ENCODE results near the gene MAPK12. TPM values are rescaled to one million over a fixed set of nuclear protein-coding genes. Genes with fewer than 3 reads are reported as not detected.

The MAPK12 gene
- total and polyA plus RNA-seq, 2 experiments from 2014 or later: 12.5 to 33.8 TPM

- H3K9me2 ChIP-seq (replicated peaks; ENCODE audit: insufficient read depth): no peaks in the 10 kb centered on the region
- no peaks in the 10 kb centered on the region for H3K36me3 ChIP-seq (replicated peaks; ENCODE audit: insufficient read depth, low read depth)
- 98% methylated on average over 16 of the region's 16 CpGs for WGBS (ENCODE audit: low lambda C conversion rate, missing lambda C conversion rate)
- H3K4me1 ChIP-seq (ENCODE audit: insufficient read depth): no peaks in the 10 kb centered on the region
- H3K27me3 ChIP-seq: no peaks in the 10 kb centered on the region
- no peaks in the 10 kb centered on the region for H3K9me3 ChIP-seq (ENCODE audit: low read depth)
- H3K4me3 ChIP-seq: no peak overlapping the region
- H3K79me2 ChIP-seq: no peaks in the 10 kb centered on the region
- H3K27ac ChIP-seq: no peak overlapping the region
- no peak overlapping the region for H3K4me2 ChIP-seq
- no peak overlapping the region for H2AFZ ChIP-seq
- no peak for DNase-seq (ENCODE audit: low spot score)
- no peaks in the 10 kb centered on the region for H4K20me1 ChIP-seq (ENCODE audit: insufficient read depth, poor library complexity, severe bottlenecking)
- TF ChIP-seq, protein P1, sequence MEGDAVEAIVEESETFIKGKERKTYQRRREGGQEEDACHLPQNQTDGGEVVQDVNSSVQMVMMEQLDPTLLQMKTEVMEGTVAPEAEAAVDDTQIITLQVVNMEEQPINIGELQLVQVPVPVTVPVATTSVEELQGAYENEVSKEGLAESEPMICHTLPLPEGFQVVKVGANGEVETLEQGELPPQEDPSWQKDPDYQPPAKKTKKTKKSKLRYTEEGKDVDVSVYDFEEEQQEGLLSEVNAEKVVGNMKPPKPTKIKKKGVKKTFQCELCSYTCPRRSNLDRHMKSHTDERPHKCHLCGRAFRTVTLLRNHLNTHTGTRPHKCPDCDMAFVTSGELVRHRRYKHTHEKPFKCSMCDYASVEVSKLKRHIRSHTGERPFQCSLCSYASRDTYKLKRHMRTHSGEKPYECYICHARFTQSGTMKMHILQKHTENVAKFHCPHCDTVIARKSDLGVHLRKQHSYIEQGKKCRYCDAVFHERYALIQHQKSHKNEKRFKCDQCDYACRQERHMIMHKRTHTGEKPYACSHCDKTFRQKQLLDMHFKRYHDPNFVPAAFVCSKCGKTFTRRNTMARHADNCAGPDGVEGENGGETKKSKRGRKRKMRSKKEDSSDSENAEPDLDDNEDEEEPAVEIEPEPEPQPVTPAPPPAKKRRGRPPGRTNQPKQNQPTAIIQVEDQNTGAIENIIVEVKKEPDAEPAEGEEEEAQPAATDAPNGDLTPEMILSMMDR (IDR thresholded peaks at IDR 0.05; ENCODE audit: poor library complexity): no peak
- TF ChIP-seq EZH2 (IDR thresholded peaks at IDR 0.05; ENCODE audit: borderline replicate concordance) (no peak), EZH2phosphoT487 (IDR thresholded peaks at IDR 0.05; ENCODE audit: low read depth, severe bottlenecking, unreplicated experiment) (no peak)
Measured at GRCh38 chr22:50229370-50229769, 32.1 kb downstream of the MAPK12 start.

DNA sequence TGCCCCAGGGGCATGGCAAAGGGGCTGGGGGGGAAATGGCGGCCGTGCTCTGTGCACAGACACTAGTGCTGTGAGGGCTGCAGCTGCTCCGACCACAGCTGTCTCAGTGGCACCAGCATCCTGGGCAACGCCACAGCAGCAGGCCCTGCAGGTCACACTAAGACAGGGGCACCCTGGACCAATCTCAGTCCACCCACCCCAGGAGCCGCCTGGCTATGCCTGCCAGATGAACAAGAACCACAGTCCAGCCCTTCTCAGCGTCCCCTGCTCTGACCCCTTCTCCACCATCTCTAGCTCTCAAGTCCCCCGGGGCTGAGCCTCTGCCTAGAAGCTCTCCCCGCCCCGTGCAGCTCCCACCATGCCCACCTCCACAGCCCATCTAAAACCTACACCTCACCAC lies 33.1 kb downstream of the MAPK12 start:
- H3K4me3 ChIP-seq: no peak overlapping the region
- TF ChIP-seq EZH2 (IDR thresholded peaks at IDR 0.05; ENCODE audit: borderline replicate concordance) (no peak), EZH2phosphoT487 (IDR thresholded peaks at IDR 0.05; ENCODE audit: low read depth, severe bottlenecking, unreplicated experiment) (no peak)
- WGBS (ENCODE audit: low lambda C conversion rate, missing lambda C conversion rate): 99% methylated on average over 8 of the region's 9 CpGs

DNA sequence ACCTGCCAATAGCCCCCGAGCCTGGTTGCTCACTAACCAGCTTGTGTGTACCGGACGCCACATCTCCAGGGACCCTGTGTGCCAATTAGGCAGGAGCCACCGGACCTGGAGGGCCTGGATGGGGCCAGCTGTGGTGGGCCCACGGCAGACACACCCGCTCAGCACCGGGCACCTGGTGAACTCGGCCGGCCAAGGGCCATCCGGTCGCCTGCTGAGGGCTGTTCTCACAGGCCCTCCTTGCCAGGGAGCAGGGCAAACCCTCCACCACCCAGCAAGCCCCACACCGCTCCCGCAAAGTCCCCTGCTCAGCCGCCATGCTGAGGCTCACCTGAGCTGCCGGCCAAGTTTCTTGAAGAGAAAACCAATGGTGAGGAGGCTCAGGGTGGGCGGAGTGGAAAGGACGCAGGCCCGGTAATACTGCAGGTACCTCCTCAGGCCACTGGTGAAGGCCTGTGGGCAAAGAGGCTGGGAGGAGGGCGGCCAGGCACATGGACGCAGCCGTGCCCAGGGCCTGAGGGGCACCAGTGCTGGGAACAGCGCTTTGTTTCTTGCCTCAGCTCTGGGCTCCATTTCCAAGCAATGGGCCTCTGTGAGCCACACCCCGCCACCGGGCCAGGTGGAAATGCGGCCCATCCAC lies 33.8 kb downstream of the MAPK12 start:
- H3K9me3 ChIP-seq (ENCODE audit: low read depth): no peaks in the 10 kb centered on the region
- no peak overlapping the region for H3K27ac ChIP-seq
- no peaks in the 10 kb centered on the region for H4K20me1 ChIP-seq (ENCODE audit: insufficient read depth, poor library complexity, severe bottlenecking)
- H2AFZ ChIP-seq: no peak overlapping the region
- no peaks in the 10 kb centered on the region for H3K36me3 ChIP-seq (replicated peaks; ENCODE audit: insufficient read depth, low read depth)
- H3K4me3 ChIP-seq: no peak overlapping the region
- DNase-seq (ENCODE audit: low spot score): no peak
- no peaks in the 10 kb centered on the region for H3K9me2 ChIP-seq (replicated peaks; ENCODE audit: insufficient read depth)
- H3K79me2 ChIP-seq: no peaks in the 10 kb centered on the region
- no peaks in the 10 kb centered on the region for H3K4me1 ChIP-seq (ENCODE audit: insufficient read depth)
- H3K4me2 ChIP-seq: no peak overlapping the region
- WGBS (ENCODE audit: low lambda C conversion rate, missing lambda C conversion rate): 95% methylated on average over 25 of the region's 25 CpGs
- TF ChIP-seq EZH2 (IDR thresholded peaks at IDR 0.05; ENCODE audit: borderline replicate concordance) (no peak), EZH2phosphoT487 (IDR thresholded peaks at IDR 0.05; ENCODE audit: low read depth, severe bottlenecking, unreplicated experiment) (no peak)
- TF ChIP-seq, protein P1 (IDR thresholded peaks at IDR 0.05; ENCODE audit: poor library complexity): no peak
- H3K27me3 ChIP-seq: no peaks in the 10 kb centered on the region

More for the DNA sequence above, 33.1 kb downstream of the MAPK12 start:
- Histone ChIP-seq H3K27me3 (no peaks in the 10 kb centered on the region), H3K4me1 (ENCODE audit: insufficient read depth) (no peaks in the 10 kb centered on the region), H4K20me1 (ENCODE audit: insufficient read depth, poor library complexity, severe bottlenecking) (no peaks in the 10 kb centered on the region), H3K9me2 (replicated peaks; ENCODE audit: insufficient read depth) (no peaks in the 10 kb centered on the region), H3K27ac (no peak overlapping the region), H2AFZ (no peak overlapping the region), H3K9me3 (ENCODE audit: low read depth) (no peaks in the 10 kb centered on the region), H3K79me2 (no peaks in the 10 kb centered on the region), H3K4me2 (no peak overlapping the region), H3K36me3 (replicated peaks; ENCODE audit: insufficient read depth, low read depth) (no peaks in the 10 kb centered on the region)
- DNase-seq (ENCODE audit: low spot score): no peak

- 94% methylated on average over 14 of the region's 18 CpGs for WGBS (ENCODE audit: low lambda C conversion rate, missing lambda C conversion rate)
- Histone ChIP-seq H3K79me2 (no peaks in the 10 kb centered on the region), H3K36me3 (replicated peaks; ENCODE audit: insufficient read depth, low read depth) (no peaks in the 10 kb centered on the region), H2AFZ (no peak overlapping the region), H3K9me2 (replicated peaks; ENCODE audit: insufficient read depth) (no peaks in the 10 kb centered on the region), H4K20me1 (ENCODE audit: insufficient read depth, poor library complexity, severe bottlenecking) (no peaks in the 10 kb centered on the region), H3K4me1 (ENCODE audit: insufficient read depth) (no peaks in the 10 kb centered on the region), H3K4me2 (no peak overlapping the region), H3K9me3 (ENCODE audit: low read depth) (no peaks in the 10 kb centered on the region), H3K27ac (no peak overlapping the region), H3K4me3 (no peak overlapping the region), H3K27me3 (no peaks in the 10 kb centered on the region)
- DNase-seq (ENCODE audit: low spot score): no peak
- TF ChIP-seq EZH2 (IDR thresholded peaks at IDR 0.05; ENCODE audit: borderline replicate concordance) (no peak), EZH2phosphoT487 (IDR thresholded peaks at IDR 0.05; ENCODE audit: low read depth, severe bottlenecking, unreplicated experiment) (no peak)
- TF ChIP-seq, protein P1 (IDR thresholded peaks at IDR 0.05; ENCODE audit: poor library complexity): no peak
Measured at GRCh38 chr22:50226875-50227165, 34.7 kb downstream of the MAPK12 start.

All from hepatocyte (in vitro differentiated cells).